GM23248 (cell line): Measurements from ENCODE around the gene ARHGEF28. TPM values are rescaled to one million over a fixed set of nuclear protein-coding genes. Genes with fewer than 3 reads are reported as not detected.
A peak's percentile ranks its signal among the peaks of the same experiment; 100 is the strongest.

ENCODE experiments used
- DNase-seq: peaks from one replicate; pipeline ENCODE4 v3.0.0-alpha.2; 2015
- H2AFZ ChIP-seq: fragments of 200-600 bp; sonication (generic); 2 replicates; pipeline ENCODE4 v1.6.1; 2016; ENCODE audit warnings: antibody characterized with exemption
- H3F3A ChIP-seq: fragments of 200-600 bp; sonication (generic); 2 replicates; pipeline ENCODE4 v1.6.1; 2016; ENCODE audit warnings: mild to moderate bottlenecking, antibody characterized with exemption, mixed run types; ENCODE audit not compliant: insufficient read depth
- H3K27ac ChIP-seq: fragments of 200-600 bp; sonication (generic); 2 replicates; pipeline ENCODE4 v1.5.1; 2016; ENCODE audit warnings: mild to moderate bottlenecking
- H3K27me3 ChIP-seq: fragments of 200-600 bp; sonication (generic); replicated peaks from 2 replicates; pipeline ENCODE4 v1.6.1; 2016; ENCODE audit warnings: mild to moderate bottlenecking; ENCODE audit not compliant: insufficient read depth
- H3K36me3 ChIP-seq: fragments of 200-600 bp; sonication (generic); 2 replicates; pipeline ENCODE4 v1.6.1; 2016; ENCODE audit warnings: low read depth, mild to moderate bottlenecking
- H3K4me1 ChIP-seq: fragments of 200-600 bp; sonication (generic); 2 replicates; pipeline ENCODE4 v1.6.1; 2016; ENCODE audit warnings: mild to moderate bottlenecking; ENCODE audit not compliant: insufficient read depth
- H3K4me2 ChIP-seq: fragments of 200-600 bp; sonication (generic); one replicate; pipeline ENCODE4 v1.6.1; 2016; ENCODE audit warnings: mild to moderate bottlenecking; ENCODE audit not compliant: unreplicated experiment
- H3K4me3 ChIP-seq: fragments of 200-600 bp; sonication (generic); 2 replicates; pipeline ENCODE4 v1.5.1; 2016; ENCODE audit warnings: mild to moderate bottlenecking
- H3K79me2 ChIP-seq: fragments of 200-600 bp; sonication (generic); 2 replicates; pipeline ENCODE4 v1.6.1; 2016; ENCODE audit warnings: mild to moderate bottlenecking; ENCODE audit not compliant: insufficient read depth
- H3K9ac ChIP-seq: fragments of 200-600 bp; sonication (generic); 2 replicates; pipeline ENCODE4 v1.6.1; 2016; ENCODE audit warnings: mild to moderate bottlenecking
- H3K9me2 ChIP-seq: fragments of 200-600 bp; sonication (generic); 2 replicates; pipeline ENCODE4 v1.6.1; 2016; ENCODE audit warnings: mixed run types, mild to moderate bottlenecking, moderate library complexity; ENCODE audit not compliant: insufficient read depth
- H3K9me3 ChIP-seq: fragments of 200-600 bp; sonication (generic); one replicate; pipeline ENCODE4 v1.6.1; 2017; ENCODE audit warnings: low read depth
- H4K20me1 ChIP-seq: fragments of 200-600 bp; sonication (generic); 2 replicates; pipeline ENCODE4 v1.6.0; 2016; ENCODE audit not compliant: insufficient read depth
- EZH2 ChIP-seq: fragments of 200-600 bp; sonication (generic); IDR thresholded peaks from 2 replicates; pipeline ENCODE4 v1.6.1; 2018; ENCODE audit warnings: antibody characterized with exemption, mild to moderate bottlenecking; ENCODE audit not compliant: insufficient read depth, poor library complexity, severe bottlenecking
- EZH2phosphoT487 ChIP-seq: fragments of 200-600 bp; sonication (generic); IDR thresholded peaks from 2 replicates; pipeline ENCODE4 v1.6.1; 2018; ENCODE audit warnings: antibody characterized with exemption, moderate library complexity, mild to moderate bottlenecking, low read depth; ENCODE audit not compliant: insufficient read depth
- WGBS, 2 experiments: methylation state at CpG; one replicate each; pipeline ENCODE4 v1.1.6; 2015 to 2017; ENCODE audit warnings: low lambda C conversion rate in 2 of 2, low coverage in 1 of 2; ENCODE audit errors: missing lambda C conversion rate in 2 of 2; 5-methylcytosine and 5-hydroxymethylcytosine counted together
- in situ Hi-C: fragments of 300-500 bp; cut with MboI; formaldehyde crosslinking; loops from 2 replicates; pipeline ENCODE4 v1.15.0; 2020
- polyA plus RNA-seq: library from polyadenylated mRNA; unstranded; fragments of >200 nt; fragmentation: Nextera tagmentation; extraction: Ambion mirVana; gene quantifications from 2 replicates; pipeline ENCODE4 v1.2.1, GENCODE V29; 2016
- total RNA-seq: library from RNA; depleted of rRNA; stranded (reverse); fragments of >200 nt; shearing (Covaris generic); gene quantifications from 2 replicates; pipeline ENCODE4 v1.2.3, GENCODE V29; 2014

ARHGEF28 gene
- total and polyA plus RNA-seq, 2 experiments from 2014 or later = 5.0 to 9.6 TPM

DNA sequence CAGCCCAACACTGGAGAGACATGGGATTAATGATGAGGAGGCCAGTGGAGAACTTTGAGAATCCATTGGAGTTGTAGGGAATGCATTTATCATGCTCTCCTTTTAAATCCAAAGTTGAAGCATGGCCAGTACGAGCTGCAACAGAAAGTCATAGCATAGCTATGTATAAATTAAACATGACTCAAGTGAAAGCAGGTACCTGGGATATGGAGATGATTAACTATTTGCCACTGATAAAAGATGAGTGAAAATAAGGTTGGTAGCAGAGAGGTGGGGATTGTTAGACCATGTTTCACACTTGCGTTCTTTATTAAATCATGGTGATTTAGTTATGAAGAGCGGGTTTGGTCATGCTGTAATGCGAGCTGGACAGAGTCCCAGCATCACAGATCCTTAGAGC is 189.6 kb downstream of the ARHGEF28 start:
- Histone ChIP-seq H3K27ac (peak overlapping the region; percentile 72), H4K20me1 (no peaks in the 10 kb centered on the region)
- 69 to 71% methylated on average over 4 of the region's 4 CpGs for WGBS, 2 experiments

DNA sequence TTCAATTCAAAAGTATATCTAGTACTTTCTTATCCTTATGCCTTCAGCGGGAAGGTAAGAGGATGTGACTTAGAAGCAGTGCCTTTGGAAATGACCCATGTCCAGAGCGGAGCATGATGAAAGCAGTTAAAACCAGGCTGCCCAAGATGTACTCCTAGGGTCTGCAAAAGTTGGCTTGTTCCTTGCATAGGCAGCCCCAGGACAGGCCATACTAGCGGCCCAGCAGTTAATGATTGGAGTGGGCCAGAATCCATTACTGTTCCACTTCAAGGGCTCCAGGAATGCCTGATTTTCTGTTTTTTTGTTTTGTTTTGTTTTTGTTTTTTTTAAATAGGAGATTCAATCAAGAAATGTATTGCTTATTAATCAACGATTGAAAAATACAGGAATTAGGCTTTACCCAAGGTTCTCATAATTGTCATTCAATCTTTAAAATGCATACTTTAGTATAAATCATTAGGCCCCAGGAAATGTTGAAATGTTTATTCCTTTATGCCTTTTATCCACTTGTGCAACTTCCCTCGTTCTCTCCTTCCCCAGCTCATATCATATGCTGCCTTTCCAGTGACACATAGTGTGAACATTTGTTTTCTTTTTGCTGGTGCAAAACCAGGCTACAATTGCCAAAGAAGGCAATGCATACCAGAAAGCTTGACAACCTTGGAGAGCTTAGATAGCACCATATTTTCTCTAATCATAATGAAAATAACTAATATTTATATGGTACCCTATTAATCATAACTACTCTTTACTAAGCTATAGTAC is 190.8 kb downstream of the ARHGEF28 start:
- H3K9ac ChIP-seq = no peak overlapping the region
- H3K9me2 ChIP-seq = no peaks in the 10 kb centered on the region
- TF ChIP-seq EZH2phosphoT487 (no peak), EZH2 (no peak)
- H2AFZ ChIP-seq = no peak overlapping the region
- peak; percentile 89 for DNase-seq
- H3K4me3 ChIP-seq = no peak overlapping the region
- no peaks in the 10 kb centered on the region for H3K27me3 ChIP-seq
- H3K36me3 ChIP-seq = no peaks in the 10 kb centered on the region
- in situ Hi-C loops = no loop called here
- no peaks in the 10 kb centered on the region for H3K79me2 ChIP-seq
- no peaks in the 10 kb centered on the region for H3K9me3 ChIP-seq
- peak overlapping the region; percentile 72 for H3K27ac ChIP-seq
- peaks cover 50% of the 10 kb centered on the region for H3F3A ChIP-seq
- H4K20me1 ChIP-seq = no peaks in the 10 kb centered on the region
- H3K4me2 ChIP-seq = peak overlapping the region; percentile 33
- WGBS, 2 experiments = 71 to 74% methylated on average over 5 of the region's 5 CpGs
- H3K4me1 ChIP-seq = peaks cover 66% of the 10 kb centered on the region

More for the DNA sequence above, 189.6 kb downstream of the ARHGEF28 start:
- H3F3A ChIP-seq = peaks cover 50% of the 10 kb centered on the region
- no peak overlapping the region for H2AFZ ChIP-seq
- H3K36me3 ChIP-seq = no peaks in the 10 kb centered on the region
- in situ Hi-C loops = no loop called here
- no peaks in the 10 kb centered on the region for H3K9me2 ChIP-seq
- no peaks in the 10 kb centered on the region for H3K79me2 ChIP-seq
- TF ChIP-seq EZH2 = no peak
- no peak for TF ChIP-seq EZH2phosphoT487
- peak; percentile 52 for DNase-seq
- no peak overlapping the region for H3K9ac ChIP-seq
- H3K9me3 ChIP-seq = no peaks in the 10 kb centered on the region
- peaks cover 55% of the 10 kb centered on the region for H3K4me1 ChIP-seq
- peak overlapping the region; percentile 41 for H3K4me2 ChIP-seq
- no peak overlapping the region for H3K4me3 ChIP-seq
- no peaks in the 10 kb centered on the region for H3K27me3 ChIP-seq

GRCh38 chr5:73818357-73818756 is 192.4 kb downstream of the ARHGEF28 start:
- DNase-seq = peak; percentile 77
- Histone ChIP-seq H3K27ac (peak overlapping the region; percentile 72), H3K9me3 (no peaks in the 10 kb centered on the region), H3K4me3 (no peak overlapping the region), H3K79me2 (no peaks in the 10 kb centered on the region), H4K20me1 (no peaks in the 10 kb centered on the region), H3F3A (peaks cover 60% of the 10 kb centered on the region), H2AFZ (no peak overlapping the region), H3K9me2 (no peaks in the 10 kb centered on the region), H3K4me1 (peaks cover 81% of the 10 kb centered on the region), H3K27me3 (no peaks in the 10 kb centered on the region), H3K36me3 (no peaks in the 10 kb centered on the region), H3K4me2 (no peak overlapping the region), H3K9ac (peak overlapping the region; percentile 8; the same call in 1 of the 2 replicates)
- in situ Hi-C loops = no loop called here
- TF ChIP-seq EZH2phosphoT487 (no peak), EZH2 (no peak)

DNA sequence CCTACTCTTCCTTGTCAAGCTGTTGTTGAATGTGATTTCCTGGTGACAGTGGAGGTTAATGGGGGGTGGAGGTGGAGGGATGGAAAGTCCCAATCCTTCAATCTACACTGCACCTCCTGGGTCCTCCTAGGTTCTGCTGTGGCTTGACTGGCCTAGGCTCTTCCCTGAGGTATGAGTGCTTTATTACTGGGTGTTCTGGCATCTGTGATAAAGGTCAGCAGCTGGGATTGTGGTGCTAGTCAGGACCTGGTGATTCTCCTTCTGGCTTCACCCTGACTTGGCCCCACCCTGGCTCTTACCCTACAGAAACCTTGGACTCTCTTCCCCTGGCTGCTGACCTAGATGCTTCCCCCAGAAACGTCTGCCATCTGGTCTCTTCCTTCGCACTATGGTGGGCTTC is 194.3 kb downstream of the ARHGEF28 start:
- WGBS, 2 experiments = 87 to 100% methylated on average over 2 of the region's 2 CpGs
- in situ Hi-C loops = no loop called here

More for the DNA sequence above, 194.3 kb downstream of the ARHGEF28 start:
- no peak for TF ChIP-seq EZH2
- TF ChIP-seq EZH2phosphoT487 = no peak
- Histone ChIP-seq H3K36me3 (no peaks in the 10 kb centered on the region), H4K20me1 (no peaks in the 10 kb centered on the region), H3K9ac (no peak overlapping the region), H3K4me2 (no peak overlapping the region), H2AFZ (no peak overlapping the region), H3K4me3 (no peak overlapping the region), H3K27ac (no peak overlapping the region), H3K4me1 (peaks cover 86% of the 10 kb centered on the region), H3K9me2 (no peaks in the 10 kb centered on the region), H3K79me2 (no peaks in the 10 kb centered on the region), H3K27me3 (no peaks in the 10 kb centered on the region), H3F3A (peaks cover 60% of the 10 kb centered on the region), H3K9me3 (no peaks in the 10 kb centered on the region)
- DNase-seq = peak; percentile 32
